HG02885 (cell line): ENCODE results near the gene CCDC157.
A peak's percentile ranks its signal among the peaks of the same experiment; 100 is the strongest.
"Not testable (repeated sequence)": the region's sequence is repeated elsewhere in the genome, so short reads cannot be mapped to it uniquely, and the experiment has no call there.

Source experiments
- ATAC-seq: cut with Tn5 transposase; IDR thresholded peaks from one replicate; pipeline ENCODE4 v1.9.1; 2021; ENCODE audit warnings: mild to moderate bottlenecking; ENCODE audit not compliant: unreplicated experiment, poor library complexity

CCDC157 gene

DNA sequence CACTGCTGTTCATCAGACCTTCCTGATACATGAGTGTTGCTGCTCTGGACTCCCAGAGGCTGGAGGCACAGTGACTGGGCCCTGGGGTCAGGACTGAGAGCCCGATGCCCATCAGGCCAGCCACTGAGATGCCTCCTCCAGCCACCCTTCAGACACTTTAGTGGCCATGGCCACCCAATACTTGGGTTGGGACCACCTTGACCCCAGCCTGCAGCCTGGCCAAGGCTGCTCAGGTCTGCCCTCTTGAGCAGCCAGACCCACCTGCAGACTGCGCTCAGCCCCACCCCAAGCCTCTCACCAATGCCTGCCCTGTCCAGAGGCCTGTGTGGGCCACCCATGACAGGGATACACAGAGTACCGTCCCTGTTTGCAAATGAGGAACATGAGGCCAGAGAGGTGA, 26.3 kb downstream of the CCDC157 start:
- no peak for ATAC-seq

DNA sequence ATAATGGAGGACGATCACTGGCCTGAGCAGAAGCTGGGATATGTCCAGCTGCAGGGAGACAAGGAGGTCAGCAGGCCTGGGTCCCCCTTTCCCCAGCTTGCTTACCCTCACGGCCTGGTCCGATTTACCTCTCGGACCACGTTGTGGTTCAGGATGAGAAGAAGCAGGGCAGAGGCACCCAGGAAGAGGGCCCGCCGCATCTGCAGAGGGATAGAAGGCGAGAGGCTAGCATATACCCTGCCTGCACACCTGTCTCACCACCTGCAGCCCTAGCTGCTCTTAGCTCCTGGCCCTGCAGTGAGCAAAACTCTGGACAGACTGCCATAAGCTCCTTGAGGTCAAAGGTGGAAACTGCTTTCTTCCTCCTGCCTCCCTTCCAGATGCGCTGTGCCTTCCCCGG, 29.1 kb downstream of the CCDC157 start:
- no peak for ATAC-seq

DNA sequence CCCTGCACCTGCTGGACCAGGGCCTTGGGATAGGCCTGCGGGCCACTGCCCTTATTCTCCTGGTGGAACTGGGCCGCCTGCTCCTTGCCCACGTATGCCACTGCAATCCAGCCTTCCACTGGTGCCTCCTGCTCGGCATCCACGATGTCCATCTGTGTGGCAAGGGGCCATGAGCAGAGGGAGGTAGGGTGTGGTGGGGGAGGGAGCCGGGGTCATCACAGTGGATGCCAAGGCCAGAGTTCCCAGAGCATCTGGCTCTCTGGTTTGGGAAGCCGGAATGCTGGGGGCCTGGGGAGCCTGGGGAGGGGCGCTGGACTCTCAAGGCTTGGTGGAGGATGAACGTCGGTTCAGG, 29.8 kb downstream of the CCDC157 start:
- no peak for ATAC-seq

DNA sequence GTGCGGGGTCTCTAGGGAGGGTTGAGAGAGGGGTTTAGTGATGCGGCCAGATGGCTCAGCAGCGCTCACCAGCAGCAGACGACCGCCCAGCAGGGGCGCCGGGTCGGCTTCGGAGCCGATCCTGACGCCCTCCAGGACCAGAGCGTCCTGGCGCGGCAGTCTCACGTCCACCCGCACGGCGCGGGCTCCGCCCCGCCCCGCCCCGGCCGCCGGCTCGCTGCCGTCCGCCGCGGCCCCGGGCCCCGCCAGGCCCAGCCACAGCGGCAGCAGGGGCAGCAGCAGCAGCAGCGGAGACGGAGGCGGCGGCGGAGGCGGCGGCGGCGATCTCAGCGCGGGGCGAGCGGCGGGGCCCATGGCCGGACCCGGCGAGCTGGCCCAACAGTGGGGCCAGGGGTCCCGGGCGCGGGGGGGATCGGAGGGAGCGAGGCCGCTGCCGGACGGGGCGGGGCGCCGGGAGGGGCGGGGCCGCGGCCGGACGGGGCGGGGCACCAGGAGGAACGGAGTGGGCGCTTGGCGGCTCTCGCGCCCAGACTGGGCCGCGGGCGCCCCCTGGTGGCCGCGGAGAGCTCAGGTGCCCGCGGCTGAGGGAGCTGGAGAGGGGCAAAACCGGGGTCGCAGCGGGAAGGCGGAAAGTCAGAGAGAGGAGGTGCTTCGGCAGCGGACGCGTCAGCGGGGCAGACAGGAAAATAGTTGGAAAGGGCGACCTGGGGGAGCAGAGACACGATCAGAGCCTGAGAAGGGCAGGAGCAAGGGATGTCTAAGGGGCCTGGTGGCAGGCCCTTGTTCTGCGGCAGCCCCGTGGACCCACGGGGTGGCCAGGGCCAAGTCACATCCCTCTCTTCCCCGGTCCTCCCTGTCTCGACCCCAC, 30.4 kb downstream of the CCDC157 start, which contains the start of gene RNF215:
RNF215 (minus strand) TSS at position 452 of the 868 bp plus-strand sequence; CDS start at position 354, 98 bp downstream.
- peak; percentile 75 for ATAC-seq

DNA sequence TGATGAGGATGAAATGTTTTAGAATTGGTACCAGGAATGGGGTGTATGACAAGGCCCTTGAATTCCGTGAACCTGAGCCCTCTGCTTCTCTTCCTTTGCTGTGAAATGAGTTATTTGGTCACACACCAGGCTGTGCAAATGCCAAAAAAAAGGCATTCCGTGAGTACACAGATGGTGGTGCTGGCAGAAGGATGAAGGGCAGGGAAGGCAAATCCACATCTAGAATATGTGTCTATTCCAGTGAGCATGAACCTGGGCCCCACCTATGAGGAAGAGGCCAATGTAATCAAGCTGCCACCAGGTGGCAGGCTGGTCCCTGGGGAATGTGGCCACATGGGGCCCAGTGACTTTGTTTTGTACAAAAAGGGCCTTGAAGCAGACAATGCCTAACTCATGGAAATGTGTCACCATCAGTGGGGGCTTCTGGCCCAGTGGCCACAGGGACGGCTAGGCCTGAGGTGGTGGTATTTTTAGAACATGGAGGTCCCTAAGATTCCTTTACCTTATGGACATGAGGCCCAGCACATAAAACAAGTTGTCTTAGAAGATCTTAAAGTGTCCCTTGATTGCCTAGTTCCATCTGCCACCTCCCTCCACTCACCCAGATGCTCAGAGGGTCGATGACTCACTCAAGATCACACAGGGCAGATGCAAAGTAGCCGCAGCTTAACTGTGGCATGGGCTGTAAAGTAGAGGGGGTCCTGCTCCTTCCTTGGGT, 34.3 kb downstream of the CCDC157 start:
- no peak for ATAC-seq

DNA sequence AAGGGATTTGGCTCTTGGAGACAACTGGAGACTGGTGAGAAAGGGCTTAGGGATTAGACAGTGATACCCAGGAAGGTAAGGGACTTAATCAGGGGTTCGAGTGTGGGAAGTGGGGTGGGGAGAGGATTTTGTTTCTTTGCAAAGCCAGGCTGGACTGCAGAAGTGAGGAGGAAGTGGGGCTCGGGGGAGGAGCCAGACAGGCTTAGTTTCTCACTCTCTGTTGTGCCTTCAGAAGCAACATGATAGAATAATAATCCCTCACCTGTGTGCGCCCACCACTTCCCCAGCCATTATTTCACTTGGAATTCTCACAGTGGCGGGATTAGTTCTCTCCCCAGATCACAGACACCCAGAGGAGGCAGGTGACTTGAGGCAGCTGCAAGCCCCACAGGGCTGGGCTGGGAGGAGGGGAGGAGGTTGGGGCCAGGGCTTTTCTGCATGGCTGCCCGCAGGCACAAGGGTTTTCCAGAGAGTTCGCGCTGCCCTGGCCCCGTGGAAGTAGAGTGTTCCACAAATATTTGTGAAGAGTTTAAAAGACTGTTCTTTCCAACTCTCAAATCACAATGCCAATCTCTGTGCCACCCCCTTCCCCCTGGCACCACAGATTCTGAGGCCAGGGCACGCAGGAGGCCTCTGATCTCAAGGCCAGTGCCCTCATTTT, 36.0 kb downstream of the CCDC157 start:
- no peak for ATAC-seq

DNA sequence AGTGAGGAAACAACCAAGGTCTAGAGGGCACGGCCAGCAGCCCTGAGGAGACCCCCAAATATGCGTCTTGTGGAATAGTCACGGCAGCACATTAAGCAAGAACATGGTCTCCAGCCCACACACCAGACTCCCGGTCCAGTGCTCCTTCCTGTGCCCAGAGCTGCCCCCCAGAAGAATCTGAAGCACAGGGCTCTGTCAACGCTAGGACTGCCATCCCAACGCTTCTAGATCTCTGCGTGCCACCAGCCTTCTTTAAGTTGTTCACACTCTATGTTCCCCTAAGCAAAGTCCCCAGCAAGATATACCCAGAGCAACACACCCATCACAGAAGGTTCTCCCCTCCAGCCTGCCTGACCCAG, 36.5 kb downstream of the CCDC157 start:
- ATAC-seq, result no peak

DNA sequence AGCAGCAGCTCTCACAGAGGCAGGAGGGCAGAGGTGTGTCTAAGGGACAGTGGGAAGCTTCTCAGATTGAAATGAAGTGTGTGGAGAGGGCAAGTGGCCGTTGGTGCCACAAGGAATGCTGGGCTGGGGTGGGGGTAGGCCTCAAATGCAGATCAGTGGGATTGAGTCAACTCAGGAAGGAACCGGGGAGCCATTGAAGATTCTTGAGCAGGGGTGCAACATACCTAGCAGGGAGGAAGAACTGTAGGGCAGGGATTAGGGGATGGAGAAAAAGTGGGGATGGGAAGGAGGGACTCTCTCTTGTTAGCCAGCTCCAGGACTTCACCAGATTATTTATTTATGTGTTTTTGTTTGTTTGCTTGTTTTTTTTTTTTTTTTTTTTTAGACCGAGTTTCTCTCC, 37.1 kb downstream of the CCDC157 start:
- ATAC-seq, result no peak

DNA sequence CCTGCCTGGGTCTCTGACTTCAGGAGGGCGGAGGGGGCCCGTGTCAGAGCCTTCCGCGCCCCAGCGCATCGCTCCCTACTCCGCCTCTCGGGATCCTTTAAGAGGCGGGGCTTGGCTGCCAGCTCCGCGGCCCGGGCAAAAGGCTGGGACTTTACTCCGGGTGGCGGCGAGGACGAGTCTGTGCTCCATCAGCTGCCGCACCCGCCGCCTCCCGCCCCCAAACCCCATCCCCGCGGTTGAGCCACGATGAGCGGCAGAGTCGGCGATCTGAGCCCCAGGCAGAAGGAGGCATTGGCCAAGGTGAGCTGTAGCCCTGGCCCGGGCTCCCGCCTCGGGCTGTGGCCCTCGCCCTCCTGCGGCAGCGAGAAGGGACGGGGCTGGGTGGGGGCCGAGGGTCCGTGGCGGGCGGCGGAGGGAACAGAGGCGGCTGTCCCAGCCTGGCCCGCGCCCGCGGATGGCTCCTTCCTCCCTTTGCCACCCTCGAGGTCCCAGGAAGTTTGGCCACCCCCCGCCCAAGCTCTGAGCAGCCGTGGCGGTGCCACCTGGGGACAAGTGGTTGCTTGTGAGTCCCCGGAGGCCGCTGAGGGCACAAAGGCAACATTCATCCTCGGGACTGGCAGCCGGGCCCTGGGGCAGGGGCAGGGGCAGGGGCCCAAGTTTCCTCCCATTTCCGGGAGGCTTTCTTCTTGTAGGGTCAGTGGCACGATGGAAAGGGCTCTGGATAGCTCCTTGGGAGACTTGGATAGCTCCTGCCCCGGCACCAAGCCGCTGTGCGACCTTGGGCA, 40.3 kb downstream of the CCDC157 start, which contains the start of gene SEC14L2:
SEC14L2 (plus strand) TSS at position 148 of the 785 bp plus-strand sequence; CDS start at position 247, 99 bp downstream.
- no peak for ATAC-seq

DNA sequence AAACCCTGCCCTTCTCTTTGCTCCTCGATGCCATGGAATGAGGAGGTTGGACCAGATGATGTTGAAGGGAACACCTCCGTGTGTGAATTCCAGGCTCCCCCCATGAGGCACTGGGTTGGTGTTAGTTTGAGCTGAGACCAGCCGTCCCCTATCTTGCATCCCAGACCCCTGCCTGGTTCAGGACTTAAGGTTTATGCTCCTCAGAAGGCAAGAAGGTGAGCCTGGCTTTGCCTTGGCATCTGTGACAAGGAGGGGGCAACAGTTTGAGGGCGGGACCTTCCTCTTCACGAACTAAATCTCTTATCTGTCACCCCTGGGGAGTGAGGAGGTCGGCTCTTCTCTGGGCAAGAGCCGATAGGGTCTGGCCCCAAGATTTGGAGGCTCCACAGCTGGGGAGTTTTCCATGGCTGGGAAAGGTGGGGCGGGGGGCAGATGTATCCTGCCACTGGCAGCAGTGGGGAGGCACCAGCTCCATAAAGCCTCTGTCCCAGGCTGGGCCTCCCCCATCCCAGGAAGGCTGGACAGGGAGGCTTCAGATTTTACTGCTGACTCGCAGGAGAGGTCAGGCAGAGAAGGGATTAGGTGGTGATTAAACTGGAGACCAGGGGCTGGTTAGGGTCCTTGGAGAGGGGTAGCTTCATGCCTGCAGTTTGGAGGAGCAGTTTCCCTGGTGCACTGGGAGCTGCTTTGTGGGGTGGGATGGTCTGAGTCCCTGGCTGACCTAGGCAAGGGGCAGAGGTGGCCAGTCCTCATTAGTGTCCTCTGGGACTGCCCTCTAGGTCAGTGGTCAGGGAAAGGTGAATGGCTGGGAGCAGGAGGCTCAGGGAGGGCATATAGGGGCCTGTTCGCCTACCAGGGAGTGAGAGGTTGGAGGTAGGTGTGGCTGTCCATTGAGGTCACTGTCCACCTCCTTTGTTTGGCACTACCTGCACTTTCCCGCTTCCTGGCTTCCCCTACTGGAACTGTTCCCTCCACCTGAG, 41.1 kb downstream of the CCDC157 start:
- no peak for ATAC-seq

DNA sequence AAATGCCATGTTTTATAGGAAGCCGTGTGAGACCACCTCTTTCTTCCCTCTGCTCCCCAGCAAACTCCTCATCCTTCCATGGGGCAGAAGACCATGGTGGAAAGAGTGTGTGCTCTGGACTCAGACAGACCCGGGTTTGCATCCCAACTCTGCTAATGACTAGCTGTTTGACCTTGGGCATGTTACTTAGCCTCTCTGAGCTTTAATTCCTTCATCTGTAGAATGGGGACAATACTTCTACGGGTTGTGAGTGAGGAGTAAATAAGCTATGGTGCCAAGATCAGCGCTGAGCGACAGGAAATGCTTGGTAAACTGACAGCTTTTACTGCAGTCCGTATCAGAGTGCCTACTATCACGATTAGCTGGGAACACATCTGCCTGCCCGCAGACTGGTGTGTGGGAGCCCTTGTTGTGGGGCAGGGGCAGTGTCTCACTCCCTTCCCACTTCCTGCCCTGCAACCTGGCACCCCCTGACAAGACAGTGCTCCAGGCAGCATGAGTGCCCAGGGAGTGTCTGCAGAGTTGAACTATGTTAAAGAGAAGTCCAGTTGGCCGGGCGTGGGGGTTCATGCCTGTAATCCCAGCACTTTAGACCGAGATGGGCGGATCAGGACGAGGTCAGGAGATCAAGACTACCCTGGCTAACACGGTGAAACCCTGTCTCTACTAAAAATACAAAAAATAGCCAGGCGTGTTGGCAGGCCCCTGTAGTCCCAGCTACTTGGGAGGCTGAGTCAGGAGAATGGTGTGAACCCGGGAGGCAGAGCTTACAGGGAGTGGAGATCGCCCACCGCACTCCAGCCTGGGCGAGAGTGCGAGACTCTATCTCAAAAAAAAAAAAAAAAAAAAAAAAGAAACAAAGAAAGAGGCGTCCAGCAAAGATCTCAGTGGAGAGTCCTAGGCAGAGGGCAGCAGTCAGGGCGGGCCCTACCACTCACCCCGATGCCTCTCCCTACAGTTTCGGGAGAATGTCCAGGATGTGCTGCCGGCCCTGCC, 42.2 kb downstream of the CCDC157 start:
- no peak for ATAC-seq

DNA sequence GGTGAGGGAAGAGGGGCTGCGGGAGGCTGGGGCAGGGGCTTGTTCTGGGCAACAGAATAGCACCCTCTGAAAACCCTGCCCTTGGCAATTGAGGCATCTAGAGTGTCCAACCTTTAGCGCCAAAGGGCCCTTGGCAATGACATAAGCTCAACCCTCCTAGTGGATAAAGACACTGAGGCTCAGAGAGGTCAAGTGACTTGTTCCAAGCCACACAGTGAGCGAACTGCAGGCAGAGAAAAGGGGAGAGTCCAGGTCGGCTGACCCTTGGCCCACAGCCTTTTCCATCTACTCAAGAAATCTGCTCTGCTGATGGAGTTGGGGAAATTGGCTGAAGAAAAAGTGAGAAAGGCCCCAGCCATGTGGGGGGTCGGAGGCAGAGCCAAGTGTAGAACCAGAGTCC, 42.9 kb downstream of the CCDC157 start:
- ATAC-seq, result no peak

DNA sequence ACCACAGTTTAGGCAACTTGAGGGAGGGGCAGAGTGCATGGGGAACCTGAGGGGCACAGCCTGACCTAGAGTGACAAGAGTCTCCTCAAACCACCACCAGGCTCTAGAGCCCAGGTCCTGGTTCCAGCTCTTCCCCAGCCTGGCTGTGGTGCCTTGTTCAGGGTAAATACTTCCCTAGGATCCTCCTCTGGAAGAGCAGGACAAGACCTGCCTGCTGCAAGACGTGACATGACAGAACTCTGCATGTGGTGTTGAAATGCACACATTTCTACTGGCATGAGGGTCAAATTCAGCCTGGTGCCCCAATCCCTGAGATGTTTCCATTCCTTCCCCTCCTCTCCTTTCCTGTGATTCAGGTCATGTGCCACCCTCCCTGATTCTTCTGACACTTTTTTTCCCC, 43.4 kb downstream of the CCDC157 start:
- ATAC-seq, result no peak

DNA sequence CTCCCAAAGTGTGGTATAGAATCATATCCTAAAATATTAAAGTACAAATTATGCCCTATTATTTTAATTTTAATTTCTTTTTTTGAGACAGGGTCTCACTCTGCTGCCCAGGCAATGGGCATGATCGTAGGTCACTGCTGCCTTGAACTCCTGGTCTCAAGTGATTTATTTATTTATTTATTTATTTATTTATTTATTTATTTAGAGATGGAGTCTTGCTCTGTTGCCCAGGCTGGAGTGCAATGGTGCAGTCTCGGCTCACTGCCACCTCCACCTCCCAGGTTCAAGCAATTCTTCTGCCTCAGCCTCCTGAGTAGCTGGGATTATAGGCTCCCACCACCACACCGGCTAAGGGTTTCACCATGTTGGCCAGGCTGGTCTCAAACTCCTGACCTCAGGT, 44.2 kb downstream of the CCDC157 start:
- not testable (repeated sequence) for ATAC-seq

DNA sequence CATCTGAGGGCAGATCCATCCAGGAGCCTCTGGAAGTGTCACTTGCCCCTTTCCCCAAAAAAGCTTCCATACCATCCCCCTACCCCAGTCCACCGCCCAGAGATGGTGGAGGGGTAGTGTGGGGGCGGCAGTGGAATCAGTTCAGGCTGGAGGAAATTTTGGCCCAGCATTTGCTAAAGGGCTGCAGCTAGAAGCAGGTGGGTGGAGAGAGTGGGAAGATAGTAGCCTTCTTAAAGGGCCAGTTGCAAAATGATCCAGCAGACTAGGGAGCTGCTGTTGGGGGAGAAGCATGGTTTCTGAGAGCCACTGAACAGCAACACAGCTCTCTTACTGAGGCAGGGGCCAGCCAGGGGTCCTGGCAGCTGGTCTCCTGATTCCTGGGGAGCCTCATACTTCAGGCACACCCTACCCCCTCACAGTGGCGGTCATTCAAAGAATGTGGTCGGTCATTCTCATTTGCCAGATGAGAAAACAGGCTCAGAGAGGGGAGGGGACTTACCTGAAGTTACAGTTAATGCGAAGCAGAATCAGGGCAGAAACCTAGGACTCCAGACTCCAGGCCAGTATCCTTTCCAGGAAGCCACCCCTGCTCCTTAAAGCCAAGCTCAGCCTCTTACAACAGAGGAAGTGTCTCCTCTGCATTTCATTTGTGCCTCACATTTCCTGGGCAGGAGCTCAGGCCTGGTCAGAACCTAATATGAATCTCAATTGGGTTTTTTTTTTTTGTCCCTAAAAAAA, 45.4 kb downstream of the CCDC157 start:
- ATAC-seq, result no peak

DNA sequence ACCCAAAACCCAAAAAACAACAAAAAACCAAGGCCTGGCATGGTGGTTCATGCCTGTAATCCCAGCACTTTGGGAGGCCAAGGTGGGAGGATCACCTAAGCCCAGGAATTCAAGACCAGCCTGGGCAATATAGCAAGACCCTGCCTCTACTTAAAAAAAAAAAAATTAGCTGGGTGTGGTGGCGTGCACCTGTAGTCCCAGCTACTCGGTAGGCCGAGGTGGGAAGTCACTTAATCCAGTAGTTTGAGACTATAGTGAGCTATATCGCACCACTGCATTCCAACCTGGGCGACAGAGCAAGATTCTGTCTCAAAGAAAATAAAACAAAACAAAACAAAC, 45.9 kb downstream of the CCDC157 start:
- not testable (repeated sequence) for ATAC-seq

DNA sequence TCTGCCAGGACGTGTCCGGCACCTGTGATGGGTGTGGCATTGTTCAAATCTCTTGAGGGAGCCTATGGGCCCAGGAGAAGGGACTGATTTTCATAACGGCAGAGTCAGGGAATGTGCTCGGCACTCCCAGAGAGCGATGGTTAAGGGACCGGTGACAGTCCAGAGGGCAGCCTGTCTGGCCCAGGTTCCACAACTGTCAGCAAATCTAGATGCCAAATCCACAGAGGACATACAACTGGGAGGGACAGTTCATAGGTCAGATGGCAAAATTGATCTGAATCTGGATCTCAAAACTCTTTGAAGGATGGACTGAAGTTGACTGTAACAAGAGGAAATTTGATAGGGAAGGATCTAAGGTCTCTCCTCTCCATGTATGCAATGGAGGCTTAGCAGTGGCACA, 47.5 kb downstream of the CCDC157 start:
- ATAC-seq, result no peak
